Trophoblast cell (in vitro differentiated cells and primary cell): ENCODE data around the gene SCGB1D1.

Experiments
- DNase-seq, 2 donors: peaks; one replicate each; pipeline ENCODE4 v3.0.0-alpha.2; 2016
- H2AFZ ChIP-seq: 2 replicates; pipeline ENCODE4 v1.6.1; 2013; ENCODE audit warnings: low read length, moderate library complexity, mild to moderate bottlenecking; ENCODE audit not compliant: insufficient read depth, poor library complexity
- H2AK5ac ChIP-seq: 2 replicates; pipeline ENCODE4 v1.6.1; 2013; ENCODE audit warnings: mild to moderate bottlenecking, low read length
- H2BK120ac ChIP-seq: 2 replicates; pipeline ENCODE4 v1.6.1; 2013; ENCODE audit warnings: low read length, mild to moderate bottlenecking, moderate library complexity; ENCODE audit not compliant: insufficient read depth, poor library complexity
- H2BK12ac ChIP-seq: 2 replicates; pipeline ENCODE4 v1.6.1; 2013; ENCODE audit warnings: mild to moderate bottlenecking, low read length, moderate library complexity
- H2BK5ac ChIP-seq: 2 replicates; pipeline ENCODE4 v1.6.1; 2013; ENCODE audit warnings: low read length, low read depth, moderate library complexity, mild to moderate bottlenecking; ENCODE audit not compliant: poor library complexity
- H3K14ac ChIP-seq: 2 replicates; pipeline ENCODE4 v1.6.1; 2013; ENCODE audit warnings: mild to moderate bottlenecking, low read length
- H3K18ac ChIP-seq: 2 replicates; pipeline ENCODE4 v1.6.1; 2013; ENCODE audit warnings: mild to moderate bottlenecking, low read length
- H3K23ac ChIP-seq: 2 replicates; pipeline ENCODE4 v1.6.1; 2013; ENCODE audit warnings: low read length
- H3K27ac ChIP-seq: 2 replicates; pipeline ENCODE4 v1.5.1; 2013; ENCODE audit warnings: low read depth, mild to moderate bottlenecking, inconsistent platforms, low read length, moderate library complexity
- H3K27me3 ChIP-seq: 2 replicates; pipeline ENCODE4 v1.6.1; 2013; ENCODE audit warnings: inconsistent platforms, mild to moderate bottlenecking, low read length, moderate library complexity; ENCODE audit not compliant: insufficient read depth
- H3K36me3 ChIP-seq, 2 experiments: 1 replicate in 1 of 2; 2 replicates in 1 of 2; pipeline ENCODE4 v1.6.1; 2013; ENCODE audit warnings: low read length in 2 of 2, mild to moderate bottlenecking in 2 of 2, moderate library complexity in 1 of 2; ENCODE audit not compliant: insufficient read depth in 2 of 2, control insufficient read depth in 1 of 2
- H3K4ac ChIP-seq: 2 replicates; pipeline ENCODE4 v1.6.1; 2013; ENCODE audit warnings: low read depth, mild to moderate bottlenecking, low read length, moderate library complexity
- H3K4me1 ChIP-seq, 2 experiments: 1 replicate in 1 of 2; 2 replicates in 1 of 2; pipeline ENCODE4 v1.6.1; 2013; ENCODE audit warnings: low read length in 2 of 2, mild to moderate bottlenecking in 2 of 2, moderate library complexity in 1 of 2; ENCODE audit not compliant: insufficient read depth in 2 of 2, control insufficient read depth in 1 of 2
- H3K4me2 ChIP-seq: 2 replicates; pipeline ENCODE4 v1.6.1; 2013; ENCODE audit warnings: inconsistent platforms, mild to moderate bottlenecking, low read length, moderate library complexity
- H3K4me3 ChIP-seq: 2 replicates; pipeline ENCODE4 v1.5.1; 2013; ENCODE audit warnings: mild to moderate bottlenecking, low read depth, low read length, inconsistent platforms
- H3K79me1 ChIP-seq: one replicate; pipeline ENCODE4 v1.6.1; 2013; ENCODE audit warnings: low read length
- H3K79me2 ChIP-seq: 2 replicates; pipeline ENCODE4 v1.6.1; 2013; ENCODE audit warnings: low read length, mild to moderate bottlenecking; ENCODE audit not compliant: control insufficient read depth, insufficient read depth, poor library complexity
- H3K9ac ChIP-seq: 2 replicates; pipeline ENCODE4 v1.6.1; 2013; ENCODE audit warnings: mild to moderate bottlenecking, low read length
- H3K9me3 ChIP-seq: 2 replicates; pipeline ENCODE4 v1.6.1; 2013; ENCODE audit warnings: low read depth, mild to moderate bottlenecking, control low read depth, inconsistent platforms, low read length; ENCODE audit not compliant: insufficient read depth
- H4K12ac ChIP-seq: 2 replicates; pipeline ENCODE4 v1.6.1; 2013; ENCODE audit warnings: low read depth, mild to moderate bottlenecking, low read length, moderate library complexity
- H4K8ac ChIP-seq: 2 replicates; pipeline ENCODE4 v1.6.1; 2013; ENCODE audit warnings: low read depth, mild to moderate bottlenecking, low read length, moderate library complexity
- H4K91ac ChIP-seq: one replicate; pipeline ENCODE4 v1.6.1; 2013; ENCODE audit warnings: low read depth, mild to moderate bottlenecking, low read length, moderate library complexity
- WGBS: extraction: QIAGEN DNeasy Blood & Tissue Kit; methylation state at CpG from one replicate; pipeline ENCODE4 v1.1.7; 2013; ENCODE audit warnings: missing lambda C conversion rate; ENCODE audit not compliant: insufficient read length, insufficient coverage; ENCODE audit errors: extremely low coverage; 5-methylcytosine and 5-hydroxymethylcytosine counted together

SCGB1D1 gene

GRCh38 chr11:62223095-62223494 lies 33.1 kb downstream of the SCGB1D1 start:
- Histone ChIP-seq H3K9me3 (no peaks in the 10 kb centered on the region), H4K91ac (no peak overlapping the region), H3K4ac (no peak overlapping the region), H3K4me1 (no peaks in the 10 kb centered on the region), H4K8ac (no peak overlapping the region), H3K4me3 (no peak overlapping the region), H3K14ac (no peak overlapping the region), H3K36me3 (no peaks in the 10 kb centered on the region), H2BK12ac (no peak overlapping the region), H3K79me1 (no peaks in the 10 kb centered on the region), H2AK5ac (no peak overlapping the region), H3K79me2 (no peaks in the 10 kb centered on the region), H2BK5ac (no peak overlapping the region), H2AFZ (no peak overlapping the region), H3K4me2 (no peak overlapping the region), H3K9ac (no peak overlapping the region), H3K18ac (no peak overlapping the region), H4K12ac (no peak overlapping the region), H3K27ac (no peak overlapping the region), H2BK120ac (no peak overlapping the region), H3K27me3 (no peaks in the 10 kb centered on the region), H3K23ac (no peak overlapping the region)
- DNase-seq = no peak

DNA sequence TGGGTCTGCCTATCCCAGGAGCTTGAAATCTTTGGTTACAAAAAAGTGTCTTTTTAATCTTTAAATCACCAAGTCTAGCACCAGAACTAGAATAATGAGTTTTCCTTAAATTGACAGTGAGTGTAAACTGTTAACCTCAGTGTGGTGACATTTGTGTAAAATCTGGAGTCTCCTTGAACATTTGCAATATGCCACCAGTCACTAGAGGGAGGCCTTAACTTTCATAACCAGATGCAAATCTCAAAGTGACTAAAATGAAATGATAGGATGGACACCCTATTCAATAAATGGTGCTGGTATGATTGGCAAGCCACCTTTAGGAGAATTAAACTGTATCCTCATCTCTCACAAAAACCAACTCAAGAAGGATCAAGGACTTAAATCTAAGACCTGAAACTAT lies 43.7 kb downstream of the SCGB1D1 start:
- H2BK120ac ChIP-seq = no peak overlapping the region
- H3K23ac ChIP-seq = no peak overlapping the region
- peaks cover 1% of the 10 kb centered on the region for H3K9me3 ChIP-seq
- H2AFZ ChIP-seq = no peak overlapping the region
- H2BK12ac ChIP-seq = no peak overlapping the region
- H3K36me3 ChIP-seq = no peaks in the 10 kb centered on the region
- no peak overlapping the region for H2AK5ac ChIP-seq
- no peak overlapping the region for H3K18ac ChIP-seq
- DNase-seq = no peak
- H3K4me1 ChIP-seq = no peaks in the 10 kb centered on the region
- H4K12ac ChIP-seq = no peak overlapping the region
- H4K91ac ChIP-seq = no peak overlapping the region
- H3K14ac ChIP-seq = no peak overlapping the region
- H3K79me2 ChIP-seq = no peaks in the 10 kb centered on the region
- no peak overlapping the region for H4K8ac ChIP-seq
- no peak overlapping the region for H3K9ac ChIP-seq
- no peak overlapping the region for H3K4ac ChIP-seq
- no peak overlapping the region for H2BK5ac ChIP-seq
- no peak overlapping the region for H3K27ac ChIP-seq
- no peaks in the 10 kb centered on the region for H3K79me1 ChIP-seq
- H3K27me3 ChIP-seq = no peaks in the 10 kb centered on the region
- H3K4me3 ChIP-seq = no peak overlapping the region
- H3K4me2 ChIP-seq = no peak overlapping the region

DNA sequence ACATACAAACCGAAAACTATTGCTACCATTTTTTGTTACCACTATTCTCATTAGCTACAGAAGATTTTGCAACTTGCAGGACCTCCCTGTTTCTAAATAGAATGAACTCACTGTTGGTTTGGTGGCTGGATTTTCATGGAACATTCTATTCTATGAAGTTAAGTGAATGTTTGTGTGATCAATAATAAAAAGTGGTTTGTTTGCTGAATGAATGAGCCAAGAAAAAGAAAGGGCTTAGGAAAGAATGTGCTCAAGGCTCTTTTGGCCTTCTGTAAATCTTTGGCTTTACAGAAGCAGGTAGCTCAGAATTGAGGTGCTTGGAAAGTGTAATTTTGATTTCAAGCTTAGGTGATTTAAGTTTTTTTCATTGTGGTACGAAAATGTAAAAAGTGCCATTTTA lies 46.2 kb downstream of the SCGB1D1 start:
- H3K27ac ChIP-seq = no peak overlapping the region
- no peak overlapping the region for H2AFZ ChIP-seq
- no peak overlapping the region for H3K4ac ChIP-seq
- no peak for DNase-seq
- H3K18ac ChIP-seq = no peak overlapping the region
- H3K36me3 ChIP-seq = no peaks in the 10 kb centered on the region
- H3K4me3 ChIP-seq = no peak overlapping the region
- no peak overlapping the region for H4K12ac ChIP-seq
- H3K4me2 ChIP-seq = no peak overlapping the region
- H3K9me3 ChIP-seq = peaks cover 1% of the 10 kb centered on the region
- no peak overlapping the region for H2BK120ac ChIP-seq
- H3K79me1 ChIP-seq = no peaks in the 10 kb centered on the region
- H3K4me1 ChIP-seq = no peaks in the 10 kb centered on the region
- no CpG with 5 or more reads among the region's 2 CpGs for WGBS
- H2BK5ac ChIP-seq = no peak overlapping the region
- H4K91ac ChIP-seq = no peak overlapping the region
- H3K79me2 ChIP-seq = no peaks in the 10 kb centered on the region
- no peak overlapping the region for H2AK5ac ChIP-seq
- H4K8ac ChIP-seq = no peak overlapping the region
- no peaks in the 10 kb centered on the region for H3K27me3 ChIP-seq
- H3K9ac ChIP-seq = no peak overlapping the region
- H3K23ac ChIP-seq = no peak overlapping the region
- no peak overlapping the region for H3K14ac ChIP-seq
- H2BK12ac ChIP-seq = no peak overlapping the region

- Histone ChIP-seq H2BK12ac (no peak overlapping the region), H3K27me3 (no peaks in the 10 kb centered on the region), H2AFZ (no peak overlapping the region), H3K79me2 (no peaks in the 10 kb centered on the region), H3K36me3 (no peaks in the 10 kb centered on the region), H3K27ac (no peak overlapping the region), H3K9ac (no peak overlapping the region), H3K4me2 (no peak overlapping the region), H4K91ac (no peak overlapping the region), H4K8ac (no peak overlapping the region), H4K12ac (no peak overlapping the region), H3K4me1 (no peaks in the 10 kb centered on the region), H3K9me3 (peaks cover 1% of the 10 kb centered on the region), H3K4ac (no peak overlapping the region), H3K79me1 (no peaks in the 10 kb centered on the region), H3K23ac (peak overlapping the region; percentile 98), H3K4me3 (no peak overlapping the region), H2BK120ac (no peak overlapping the region), H2BK5ac (no peak overlapping the region), H3K14ac (no peak overlapping the region), H2AK5ac (no peak overlapping the region), H3K18ac (no peak overlapping the region)
- DNase-seq = no peak
- WGBS = no CpG with 5 or more reads among the region's 4 CpGs
Observed at GRCh38 chr11:62237499-62237898, 47.5 kb downstream of the SCGB1D1 start.

- Histone ChIP-seq H4K91ac (no peak overlapping the region), H3K79me1 (no peaks in the 10 kb centered on the region), H3K27ac (no peak overlapping the region), H3K14ac (no peak overlapping the region), H3K9me3 (peaks cover 1% of the 10 kb centered on the region), H3K4ac (no peak overlapping the region), H2AFZ (no peak overlapping the region), H3K9ac (no peak overlapping the region), H2BK5ac (no peak overlapping the region), H3K4me3 (no peak overlapping the region), H3K18ac (no peak overlapping the region), H3K27me3 (no peaks in the 10 kb centered on the region), H3K23ac (no peak overlapping the region), H2BK120ac (no peak overlapping the region), H3K4me1 (no peaks in the 10 kb centered on the region), H3K36me3 (no peaks in the 10 kb centered on the region), H2AK5ac (no peak overlapping the region), H4K8ac (no peak overlapping the region), H3K79me2 (no peaks in the 10 kb centered on the region), H3K4me2 (no peak overlapping the region), H4K12ac (no peak overlapping the region), H2BK12ac (no peak overlapping the region)
- no peak for DNase-seq
- no CpG with 5 or more reads among the region's 4 CpGs for WGBS
Observed at GRCh38 chr11:62238151-62238550, 48.1 kb downstream of the SCGB1D1 start.
